Measurements from ENCODE around the gene PCDHGA5. TPM values are rescaled to one million over a fixed set of nuclear protein-coding genes. Genes with fewer than 3 reads are reported as not detected.

Gene PCDHGA5
- total RNA-seq, 4 donors from 2014 or later = 0.38 to 2.3 (median 1.8) TPM

Other genes with a start within 250 kb of the PCDHGA5 start
- gene PCDHB4, start 242.3 kb upstream of the PCDHGA5 start, total RNA-seq = 1 to 10 TPM in 2 of 4 donors, under 1 TPM in 2; 0.30 to 2.4 (median 1.3) TPM
- gene PCDHB5, start 229.0 kb upstream of the PCDHGA5 start, total RNA-seq = 1 to 10 TPM in 2 of 4 donors, under 1 TPM in 2; 0.11 to 1.3 (median 0.86) TPM
- under 1 TPM in 1 of 4 donors, not detected in 3; 0.19 TPM for gene PCDHB6, start 214.1 kb upstream of the PCDHGA5 start, total RNA-seq
- gene PCDHB7, start 191.5 kb upstream of the PCDHGA5 start, total RNA-seq = under 1 TPM in 3 of 4 donors, not detected in 1; 0.76 to 0.95 (median 0.87) TPM
- gene PCDHB8, start 186.4 kb upstream of the PCDHGA5 start, total RNA-seq = under 1 TPM in 3 of 4 donors, not detected in 1; 0.09 to 0.38 (median 0.32) TPM
- gene PCDHB16, start 181.8 kb upstream of the PCDHGA5 start, total RNA-seq = 1 to 10 TPM in 1 of 4 donors, under 1 TPM in 3; 0.11 to 1.3 (median 0.61) TPM
- gene PCDHB9, start 177.0 kb upstream of the PCDHGA5 start, total RNA-seq = under 1 TPM in 3 of 4 donors, not detected in 1; 0.30 to 0.57 (median 0.44) TPM
- gene PCDHB10, start 171.8 kb upstream of the PCDHGA5 start, total RNA-seq = 1 to 10 TPM in 2 of 4 donors, under 1 TPM in 2; 0.26 to 1.3 (median 0.76) TPM
- gene PCDHB11, start 164.5 kb upstream of the PCDHGA5 start, total RNA-seq = 1 to 10 TPM in 1 of 4 donors, under 1 TPM in 3; 0.26 to 2.1 (median 0.49) TPM
- gene PCDHB12, start 155.4 kb upstream of the PCDHGA5 start, total RNA-seq = 1 to 10 TPM in 3 of 4 donors, under 1 TPM in 1; 0.22 to 2.6 (median 1.6) TPM
- 1 to 10 TPM; 2.0 to 2.7 (median 2.3) TPM for gene PCDHB13, start 150.2 kb upstream of the PCDHGA5 start, total RNA-seq
- gene PCDHB14, start 140.8 kb upstream of the PCDHGA5 start, total RNA-seq = 1 to 10 TPM; 1.5 to 2.9 (median 2.4) TPM
- gene PCDHB15, start 118.8 kb upstream of the PCDHGA5 start, total RNA-seq = 1 to 10 TPM in 2 of 4 donors, under 1 TPM in 2; 0.09 to 1.3 (median 1.0) TPM
- gene SLC25A2, start 60.1 kb upstream of the PCDHGA5 start, total RNA-seq = 1 to 10 TPM in 1 of 4 donors, under 1 TPM in 3; 0.29 to 2.2 (median 0.87) TPM
- gene TAF7, start 43.4 kb upstream of the PCDHGA5 start, total RNA-seq = 10 to 100 TPM; 29.8 to 42.3 (median 35.6) TPM
- under 1 TPM; 0.19 to 0.66 (median 0.34) TPM for gene PCDHGA1, start 33.6 kb upstream of the PCDHGA5 start, total RNA-seq
- 1 to 10 TPM in 1 of 4 donors, under 1 TPM in 3; 0.15 to 2.9 (median 0.61) TPM for gene PCDHGA2, start 25.4 kb upstream of the PCDHGA5 start, total RNA-seq
- 1 to 10 TPM in 1 of 4 donors, under 1 TPM in 3; 0.45 to 1.5 (median 0.52) TPM for gene PCDHGA3, start 20.3 kb upstream of the PCDHGA5 start, total RNA-seq
- 1 to 10 TPM in 3 of 4 donors, under 1 TPM in 1; 0.29 to 1.9 (median 1.5) TPM for gene PCDHGB1, start 14.1 kb upstream of the PCDHGA5 start, total RNA-seq
- 1 to 10 TPM in 2 of 4 donors, under 1 TPM in 2; 0.12 to 2.9 (median 1.1) TPM for gene PCDHGA4, start 9.1 kb upstream of the PCDHGA5 start, total RNA-seq
- gene PCDHGB2, start 4.2 kb upstream of the PCDHGA5 start, total RNA-seq = 1 to 10 TPM in 3 of 4 donors, under 1 TPM in 1; 0.09 to 2.9 (median 1.8) TPM
- gene PCDHGB3, start 6.1 kb downstream of the PCDHGA5 start, total RNA-seq = 1 to 10 TPM in 3 of 4 donors, under 1 TPM in 1; 0.26 to 2.7 (median 2.2) TPM
- 1 to 10 TPM in 3 of 4 donors, under 1 TPM in 1; 0.76 to 2.9 (median 2.0) TPM for gene PCDHGA6, start 9.7 kb downstream of the PCDHGA5 start, total RNA-seq
- 1 to 10 TPM in 3 of 4 donors, under 1 TPM in 1; 0.32 to 3.2 (median 2.5) TPM for gene PCDHGA7, start 18.6 kb downstream of the PCDHGA5 start, total RNA-seq
- gene PCDHGB4, start 23.5 kb downstream of the PCDHGA5 start, total RNA-seq = 1 to 10 TPM; 1.2 to 3.8 (median 2.8) TPM
- gene PCDHGA8, start 28.5 kb downstream of the PCDHGA5 start, total RNA-seq = 1 to 10 TPM in 3 of 4 donors, under 1 TPM in 1; 0.41 to 1.7 (median 1.4) TPM
- gene PCDHGB5, start 33.8 kb downstream of the PCDHGA5 start, total RNA-seq = 1 to 10 TPM; 5.5 to 7.5 (median 6.7) TPM
- 1 to 10 TPM; 3.8 to 5.5 (median 5.1) TPM for gene PCDHGA9, start 38.6 kb downstream of the PCDHGA5 start, total RNA-seq
- 1 to 10 TPM; 1.4 to 5.7 (median 4.2) TPM for gene PCDHGB6, start 43.9 kb downstream of the PCDHGA5 start, total RNA-seq
- 1 to 10 TPM; 4.1 to 8.0 (median 7.3) TPM for gene PCDHGA10, start 48.8 kb downstream of the PCDHGA5 start, total RNA-seq
- gene PCDHGB7, start 53.5 kb downstream of the PCDHGA5 start, total RNA-seq = 10 to 100 TPM in 1 of 4 donors, 1 to 10 TPM in 3; 4.1 to 10.9 (median 5.8) TPM
- 1 to 10 TPM; 1.1 to 4.2 (median 3.5) TPM for gene PCDHGA11, start 56.9 kb downstream of the PCDHGA5 start, total RNA-seq
- gene PCDHGA12, start 66.3 kb downstream of the PCDHGA5 start, total RNA-seq = 1 to 10 TPM; 2.0 to 8.0 (median 2.5) TPM
- 10 to 100 TPM; 36.6 to 52.5 (median 38.6) TPM for gene PCDHGC3, start 111.8 kb downstream of the PCDHGA5 start, total RNA-seq
- gene PCDHGC4, start 120.9 kb downstream of the PCDHGA5 start, total RNA-seq = 1 to 10 TPM in 3 of 4 donors, under 1 TPM in 1; 0.21 to 3.3 (median 2.1) TPM
- gene PCDHGC5, start 124.9 kb downstream of the PCDHGA5 start, total RNA-seq = 1 to 10 TPM in 3 of 4 donors, under 1 TPM in 1; 0.26 to 1.7 (median 1.5) TPM